ENCODE measurements around the gene PDCL2. TPM values are rescaled to one million over a fixed set of nuclear protein-coding genes. Genes with fewer than 3 reads are reported as not detected.
A peak's percentile ranks its signal among the peaks of the same experiment; 100 is the strongest.
"Not testable (repeated sequence)": the region's sequence is repeated elsewhere in the genome, so short reads cannot be mapped to it uniquely, and the experiment has no call there.

The PDCL2 gene
- polyA plus RNA-seq, 3 donors: not detected

DNA sequence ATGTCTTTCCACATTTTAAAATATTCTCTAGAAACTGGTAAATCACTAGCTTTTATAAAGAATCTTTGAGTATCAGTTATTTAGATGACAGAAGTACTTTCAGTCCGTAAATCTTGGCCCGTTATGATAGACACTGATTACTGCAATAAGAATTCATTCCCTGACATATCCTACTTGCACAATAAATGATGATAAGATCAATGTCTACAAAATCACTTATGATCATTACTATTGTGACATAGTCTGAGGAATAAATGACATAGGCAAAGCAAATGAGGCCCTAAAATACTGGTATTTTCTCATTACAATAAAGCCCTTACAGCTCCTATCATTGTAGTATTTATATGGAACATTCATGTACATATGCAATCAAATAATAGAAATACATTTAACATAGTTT lies 6.6 kb upstream of the PDCL2 start:
- no peak for DNase-seq

DNA sequence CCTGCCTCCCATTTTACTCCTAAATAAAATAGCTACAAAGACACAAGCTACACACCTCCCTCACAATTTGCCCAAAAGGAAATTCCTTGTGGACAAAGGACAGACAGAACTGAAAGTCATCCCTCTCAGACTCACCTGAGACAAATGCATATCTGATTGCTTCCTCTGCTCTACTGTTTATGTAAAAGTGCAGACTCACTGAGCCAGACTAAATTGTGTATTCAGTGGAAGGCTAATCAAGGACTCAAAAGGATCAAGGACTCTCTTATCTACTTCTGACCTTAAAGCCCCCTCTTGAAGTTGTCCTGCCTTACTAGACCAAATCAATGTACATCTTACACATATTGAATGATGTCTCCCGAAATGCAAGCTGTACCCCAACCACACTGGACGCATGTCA lies 3.9 kb downstream of the PDCL2 start:
- DNase-seq: no peak

DNA sequence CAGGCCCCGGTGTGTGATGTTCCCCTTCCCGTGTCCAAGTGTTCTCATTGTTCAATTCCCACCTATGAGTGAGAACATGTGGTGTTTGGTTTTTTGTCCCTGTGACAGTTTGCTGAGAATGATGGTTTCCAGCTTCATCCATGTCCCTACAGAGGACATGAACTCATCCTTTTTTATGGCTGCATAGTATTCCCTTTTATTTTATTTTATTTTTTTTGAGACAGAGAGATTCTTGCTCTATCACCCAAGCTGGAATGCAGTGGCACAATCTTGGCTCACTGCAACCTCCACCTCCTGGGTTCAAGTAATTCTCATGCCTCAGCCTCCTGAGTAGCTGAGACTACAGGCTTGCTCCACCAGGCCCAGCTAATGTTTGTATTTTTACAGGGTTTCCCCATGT lies 9.3 kb downstream of the PDCL2 start:
- not testable (repeated sequence) for DNase-seq

DNA sequence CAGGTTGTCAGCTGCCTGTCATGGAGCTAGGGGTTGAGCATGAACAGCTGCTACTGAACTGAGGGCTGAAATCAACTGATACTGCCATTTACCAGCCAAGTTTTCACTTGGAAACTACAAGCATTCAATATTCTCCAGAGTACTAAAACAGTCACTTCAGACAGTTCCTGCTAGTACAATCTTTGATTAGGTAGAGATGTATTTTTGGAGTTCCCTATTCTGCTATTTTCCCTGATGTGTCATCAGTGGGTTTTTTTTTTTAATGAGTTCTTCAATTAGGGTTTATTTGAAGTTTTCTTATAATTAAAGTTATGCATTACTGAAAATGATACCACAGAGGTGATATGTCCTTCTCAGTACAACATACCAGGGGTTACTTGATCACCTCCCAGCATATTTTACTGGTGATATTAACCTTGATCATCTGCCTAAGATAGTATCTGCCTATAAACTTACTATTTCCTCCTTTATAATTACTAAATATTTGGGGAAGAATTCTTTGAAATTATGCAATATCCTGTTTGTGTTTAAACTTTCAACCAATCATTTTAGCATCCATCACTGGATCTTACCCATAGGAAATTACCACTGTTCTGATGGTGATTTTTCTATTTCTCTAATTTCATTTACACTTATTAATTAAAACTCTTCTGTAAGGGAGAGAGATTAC lies 13.6 kb downstream of the PDCL2 start:
- DNase-seq: no peak

DNA sequence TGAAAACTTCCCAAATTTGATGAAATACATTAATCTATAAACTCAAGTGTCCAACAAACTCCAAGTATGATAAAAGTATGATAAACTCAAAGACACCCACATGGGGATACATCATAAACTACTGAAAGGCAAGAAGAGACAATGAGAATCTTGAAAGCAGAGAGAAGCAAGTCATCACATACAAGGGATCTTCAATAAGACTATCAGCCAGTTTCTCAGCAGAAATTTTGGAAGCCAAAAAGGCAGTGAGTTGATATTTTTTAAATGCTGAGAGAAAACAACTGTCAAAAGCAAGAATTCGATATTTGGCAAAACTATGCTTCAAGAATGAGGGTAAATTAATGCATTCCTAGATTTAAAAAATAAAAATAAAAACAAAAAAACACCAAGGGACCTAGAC lies 16.5 kb downstream of the PDCL2 start:
- no peak for DNase-seq

DNA sequence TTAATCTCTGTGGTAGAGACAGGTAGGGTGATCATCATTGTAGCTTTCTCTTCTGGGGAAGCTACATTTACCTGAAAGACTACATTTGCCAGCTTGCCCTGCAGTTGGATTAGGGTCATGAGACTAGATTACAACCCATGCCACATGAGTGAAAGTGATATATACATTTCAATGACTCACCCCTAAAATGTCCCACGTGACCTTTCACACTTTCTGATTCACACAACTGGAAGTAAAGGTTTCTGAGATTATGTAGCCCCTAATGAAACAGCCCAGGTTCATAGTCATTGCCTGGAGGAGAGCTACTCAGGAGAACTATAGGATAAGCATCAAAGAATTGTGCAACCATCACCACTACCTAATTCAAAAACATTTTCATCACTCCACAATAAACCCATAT lies 17.8 kb downstream of the PDCL2 start:
- DNase-seq: no peak

DNA sequence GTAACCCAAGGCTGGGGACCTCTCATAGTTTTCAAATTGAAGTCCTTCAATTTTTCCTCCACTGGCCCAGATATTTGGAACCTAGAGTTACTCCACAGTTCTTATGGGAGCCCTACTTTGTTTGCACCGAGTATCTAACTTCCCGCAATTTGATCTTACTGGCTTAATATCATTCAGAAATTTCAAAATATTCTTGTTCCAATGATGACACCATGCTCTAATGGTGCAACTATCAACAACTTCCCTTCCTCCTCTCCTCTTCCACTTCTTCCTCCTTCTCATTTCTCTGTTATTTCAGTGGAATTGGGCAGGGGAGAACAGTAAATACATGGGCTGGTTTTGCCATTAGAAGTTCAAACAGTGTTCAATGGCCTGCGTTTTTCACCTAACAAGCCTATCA lies 20.2 kb downstream of the PDCL2 start:
- DNase-seq: no peak

DNA sequence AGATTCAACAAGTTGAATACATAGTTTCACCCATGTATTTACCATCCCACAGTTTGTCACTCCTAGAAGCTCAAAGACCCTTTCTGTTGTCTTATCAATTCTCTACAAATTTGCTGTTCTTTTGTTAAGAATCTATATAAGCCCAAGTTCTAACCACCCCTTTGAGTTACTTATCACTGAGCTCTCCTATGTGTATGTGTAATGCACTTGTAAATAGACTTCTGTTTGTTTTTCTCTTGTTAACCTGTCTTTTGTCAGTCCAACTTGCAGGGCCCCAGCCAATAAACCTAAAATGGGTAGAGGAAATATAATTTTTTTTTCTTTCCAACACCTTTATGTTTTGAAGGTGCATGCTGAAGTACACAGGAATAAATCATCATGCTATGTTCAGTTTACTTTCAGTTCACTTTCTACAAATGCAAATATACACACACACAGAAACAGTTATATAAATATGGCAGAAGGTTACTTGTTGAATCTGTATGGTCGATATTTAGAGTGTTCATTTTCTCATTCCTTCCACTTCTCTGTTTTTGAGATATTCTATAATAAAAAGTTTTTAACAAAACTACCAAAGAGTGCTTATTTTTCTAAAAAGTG lies 23.0 kb downstream of the PDCL2 start:
- DNase-seq: no peak

DNA sequence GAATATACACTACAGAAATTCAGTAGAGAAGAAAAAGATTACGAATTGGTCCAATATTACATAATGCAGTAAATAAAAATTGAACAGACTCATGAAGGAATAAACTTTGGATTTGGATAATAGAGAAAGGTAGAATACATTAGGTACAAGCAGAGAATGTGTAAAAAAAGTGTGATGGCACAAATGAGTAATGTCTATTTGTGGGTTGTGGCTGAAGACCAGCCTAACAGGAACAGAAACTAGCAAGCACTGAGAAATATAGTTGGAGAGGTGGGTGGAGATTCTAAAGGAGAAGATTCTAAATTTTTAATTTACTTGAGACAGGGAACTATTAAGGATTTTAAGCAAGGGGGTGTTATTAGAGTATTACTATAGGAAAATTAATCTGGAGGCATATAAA lies 30.2 kb downstream of the PDCL2 start:
- DNase-seq: no peak

DNA sequence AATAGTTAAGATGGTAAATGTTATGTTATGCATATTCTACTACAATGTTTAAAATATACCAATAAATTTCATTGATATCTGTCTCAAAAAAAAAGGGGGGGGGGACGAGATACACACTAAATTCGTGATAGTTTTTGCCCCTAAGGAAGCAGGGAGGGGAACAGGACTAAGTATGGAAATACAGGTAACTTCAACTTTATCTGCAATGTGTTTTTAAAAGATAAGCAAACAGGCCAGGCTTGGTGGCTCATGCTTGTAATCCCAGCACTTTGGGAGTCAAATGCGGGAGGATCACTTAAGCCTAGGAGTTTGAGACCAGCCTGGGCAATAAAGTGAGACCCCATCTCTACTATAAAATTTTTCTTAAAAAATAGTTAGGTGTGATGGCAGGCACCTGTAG lies 31.9 kb downstream of the PDCL2 start:
- DNase-seq: no peak

DNA sequence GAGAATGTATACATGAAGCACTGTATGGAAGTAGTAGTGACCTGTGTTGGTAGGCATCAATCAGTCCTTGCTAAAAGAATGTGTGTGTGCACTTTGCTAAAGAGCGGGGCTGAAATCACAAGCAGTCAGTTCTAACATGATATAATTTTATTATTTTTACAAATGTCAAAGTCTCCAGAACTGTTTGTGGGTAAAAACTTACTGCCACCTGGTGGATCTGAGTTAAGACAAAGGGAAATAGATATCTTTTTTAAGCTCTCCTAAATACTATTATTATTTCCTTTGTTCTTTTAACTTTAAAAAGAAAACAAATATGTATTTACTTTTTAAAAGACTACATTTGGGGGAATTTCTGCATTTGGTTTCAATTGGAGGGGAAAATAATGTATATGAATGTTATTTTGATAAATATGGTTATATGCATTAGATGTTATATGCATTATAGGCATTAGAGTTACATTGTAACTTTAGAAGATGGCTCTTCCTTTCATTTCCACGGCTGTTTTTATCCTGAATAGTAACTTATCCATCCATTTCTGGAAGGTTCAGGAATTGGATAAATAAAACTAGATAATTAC lies 37.5 kb downstream of the PDCL2 start:
- DNase-seq: peak; percentile 15

DNA sequence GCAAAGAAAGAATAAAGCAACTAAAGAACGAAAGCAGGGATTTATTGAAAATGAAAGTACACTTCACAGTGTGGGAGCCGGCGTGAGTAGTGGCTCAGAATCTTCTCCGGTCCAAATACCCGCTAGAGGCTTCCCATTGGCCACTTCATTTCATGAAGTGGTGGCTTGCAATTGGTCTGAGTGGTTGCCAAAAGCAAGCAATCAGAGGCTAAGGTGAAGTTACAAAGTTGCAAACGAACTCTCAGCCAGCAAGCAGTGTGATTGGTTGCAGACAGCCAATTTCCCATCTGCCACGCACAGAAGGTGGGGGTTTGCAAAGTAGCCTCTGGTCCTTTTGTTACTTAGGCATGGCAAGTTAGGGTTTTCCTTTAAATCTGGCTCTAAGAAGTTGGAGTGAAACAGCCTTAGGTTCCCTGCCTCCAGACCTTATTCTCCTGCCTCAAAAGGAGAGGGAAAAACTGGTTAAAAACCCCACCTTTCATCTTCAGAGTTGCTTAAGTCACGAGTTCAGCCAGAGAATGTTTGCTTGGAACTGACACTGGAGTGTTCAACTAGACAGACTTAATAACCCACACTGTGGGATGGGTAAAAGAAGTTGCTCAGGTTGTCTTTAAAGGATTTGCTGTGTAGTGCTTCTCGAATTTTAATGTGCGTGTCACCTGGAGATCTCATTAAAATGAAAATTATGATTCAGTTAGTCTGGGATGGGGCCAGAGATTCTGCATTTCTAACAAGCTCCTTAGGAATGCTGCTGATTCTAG lies 38.4 kb downstream of the PDCL2 start:
- DNase-seq: no peak

DNA sequence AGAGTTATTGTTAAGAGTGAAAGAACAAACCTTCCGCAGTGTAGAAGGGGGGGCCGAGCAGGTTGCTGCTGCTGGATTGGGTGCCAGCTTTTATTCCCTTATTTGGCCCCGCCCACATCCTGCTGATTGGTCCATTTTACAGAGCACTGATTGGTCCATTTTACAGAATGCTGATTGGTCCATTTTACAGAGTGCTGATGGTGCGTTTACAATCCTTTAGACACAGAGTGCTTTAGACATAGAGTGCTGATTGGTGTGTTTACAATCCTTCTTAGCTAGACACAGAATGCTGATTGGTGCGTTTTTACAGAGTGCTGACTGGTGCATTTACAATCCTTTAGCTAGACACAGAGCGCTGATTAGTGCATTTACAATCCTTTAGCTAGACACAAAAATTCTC lies 40.1 kb downstream of the PDCL2 start:
- DNase-seq: not testable (repeated sequence)

DNA sequence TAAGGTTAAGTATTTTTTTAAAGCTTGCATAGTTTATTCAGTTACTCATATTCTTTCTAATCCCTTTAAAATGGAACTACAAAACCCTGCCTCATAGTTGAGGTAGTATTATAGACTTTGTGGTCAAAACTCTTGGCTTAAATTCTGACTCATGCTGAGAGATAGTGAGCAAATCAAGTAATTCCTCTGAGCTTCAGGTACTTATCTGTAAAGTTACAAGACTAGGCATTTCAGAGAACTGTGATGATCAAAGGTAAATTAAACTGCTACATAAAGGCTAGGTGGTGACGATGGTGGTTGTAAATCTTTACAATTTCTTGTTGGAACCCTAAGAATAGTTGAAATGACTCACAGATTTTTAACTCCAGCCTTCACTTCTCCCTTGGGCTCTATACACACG lies 42.2 kb downstream of the PDCL2 start:
- DNase-seq: no peak

DNA sequence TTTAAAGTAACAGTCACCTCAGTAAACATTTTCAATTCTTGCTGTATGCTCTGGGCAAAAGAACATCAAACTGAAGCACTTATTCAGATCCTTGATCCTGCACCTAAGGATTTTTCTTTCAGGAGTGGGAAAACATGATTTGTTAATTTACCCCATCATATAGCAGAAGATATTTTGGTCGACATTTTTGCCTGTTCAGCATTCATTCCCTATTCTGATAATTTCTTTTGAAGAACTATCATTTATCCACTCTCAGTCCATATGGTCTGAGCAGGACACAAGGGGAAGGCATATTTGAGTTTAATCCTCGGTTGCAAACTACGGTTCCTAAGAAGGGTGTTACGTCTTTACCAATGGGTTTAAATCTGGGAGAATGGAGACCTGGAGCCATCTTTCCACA lies 44.1 kb downstream of the PDCL2 start:
- DNase-seq: no peak

DNA sequence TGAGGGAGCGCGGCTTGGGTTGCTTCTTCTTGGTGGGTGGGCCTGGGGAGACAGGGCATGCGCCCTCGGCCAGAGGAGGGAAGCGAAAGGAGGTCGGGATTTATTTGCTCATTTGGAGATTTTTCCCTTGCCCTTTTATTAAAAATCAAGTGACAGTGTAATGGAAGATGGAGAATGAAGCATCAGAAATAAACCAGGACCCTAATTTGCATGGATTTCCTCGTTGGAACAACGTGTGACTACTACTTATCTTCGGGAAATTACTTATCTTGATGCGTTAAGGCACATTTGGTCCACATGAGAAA lies 44.6 kb downstream of the PDCL2 start:
- DNase-seq: peak; percentile 53

DNA sequence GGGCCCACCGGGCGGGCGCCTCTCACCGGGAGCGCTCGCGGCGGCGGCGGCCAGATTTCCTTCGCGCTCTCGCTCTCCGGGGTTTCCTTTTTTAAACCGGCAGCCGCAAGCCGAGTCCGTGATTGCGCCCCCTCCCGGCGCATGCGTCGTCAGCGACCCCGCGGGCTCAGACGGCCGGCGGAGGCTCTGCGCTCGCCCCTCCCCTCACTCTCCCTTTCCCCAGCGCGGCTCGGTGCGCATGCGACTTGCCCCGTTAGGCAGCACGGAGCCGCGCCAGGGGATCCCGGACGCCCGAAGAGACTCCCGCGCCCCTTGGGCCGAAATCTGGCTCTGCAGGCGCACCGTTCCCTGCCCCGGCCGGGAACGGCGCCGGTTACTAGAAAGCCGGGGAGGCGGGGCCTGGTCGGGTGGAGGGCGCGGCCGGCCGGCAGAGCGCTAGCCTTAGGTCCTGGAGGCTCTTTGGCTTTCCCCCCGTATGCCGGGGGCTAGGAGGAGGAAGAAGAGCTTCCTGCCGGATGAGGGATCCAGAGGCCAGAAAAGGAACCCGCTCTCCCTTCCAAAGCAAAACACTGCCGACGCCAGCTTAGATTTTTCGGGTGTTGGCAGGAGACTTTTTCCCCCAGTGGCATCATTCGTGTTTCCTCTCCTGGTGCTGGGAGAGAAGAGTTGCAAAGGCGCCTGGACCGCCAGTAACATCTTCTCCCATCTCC lies 45.1 kb downstream of the PDCL2 start, which contains the start of gene CLOCK:
Gene CLOCK, minus strand, starts transcription at position 154 of the 710 bp plus-strand sequence. CDS start 64,124 bp downstream, outside the sequence.
- peak; percentile 90 for DNase-seq

DNA sequence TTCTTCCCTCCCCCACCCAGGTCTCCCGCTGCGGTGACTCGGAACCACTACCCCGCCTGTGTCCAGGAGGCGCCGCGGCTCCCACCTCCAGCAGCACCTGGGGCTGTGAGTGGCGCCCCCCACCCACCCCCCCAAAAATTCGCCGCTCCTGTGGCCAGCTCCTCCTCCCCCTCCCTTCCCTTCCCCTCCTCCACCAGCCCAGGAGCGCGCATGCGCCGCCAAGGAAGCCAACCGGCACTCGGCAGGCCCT lies 45.6 kb downstream of the PDCL2 start:
- no peak for DNase-seq

DNA sequence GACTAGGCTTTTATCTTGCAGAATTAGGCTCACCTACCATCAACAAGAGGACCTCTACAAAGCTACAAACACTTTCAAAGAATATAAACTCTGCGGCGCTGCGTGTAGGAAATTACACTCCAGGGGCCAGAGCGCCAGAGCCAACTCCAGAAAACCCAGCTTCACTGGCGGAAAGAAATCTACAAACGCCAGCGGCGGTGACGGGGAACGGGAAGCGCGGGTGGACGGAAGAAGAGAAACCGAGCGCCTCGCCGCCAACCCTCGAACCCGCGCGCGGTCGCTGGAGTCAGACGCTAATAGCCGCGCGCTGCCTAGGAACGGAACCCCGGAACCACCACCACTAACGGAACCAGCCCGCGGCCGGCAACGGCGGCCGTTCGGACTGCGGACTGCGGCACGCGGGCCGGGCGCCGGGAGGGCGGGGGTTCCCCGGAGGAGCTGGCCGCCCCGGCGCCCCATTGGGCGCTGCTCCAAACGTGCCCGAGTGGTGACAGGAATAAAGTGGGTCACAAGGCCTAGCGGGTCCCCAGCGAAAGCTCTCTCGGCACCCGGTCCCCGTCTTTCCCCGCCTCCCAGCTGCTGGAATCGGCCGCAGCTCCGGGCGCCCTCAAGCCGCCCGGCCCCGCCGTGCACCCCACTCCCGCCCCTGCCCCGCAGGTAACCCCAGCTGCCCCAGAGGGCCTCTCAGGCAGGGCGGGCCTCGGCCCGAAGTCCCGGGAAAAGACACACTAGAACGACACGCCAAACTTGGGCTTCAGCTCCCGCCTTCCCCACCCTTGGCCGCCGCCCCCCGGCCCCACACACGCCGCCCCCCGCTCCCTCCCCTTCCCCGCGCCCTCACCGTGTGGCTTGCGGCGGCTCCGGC lies 46.2 kb downstream of the PDCL2 start:
- DNase-seq: peak; percentile 74

DNA sequence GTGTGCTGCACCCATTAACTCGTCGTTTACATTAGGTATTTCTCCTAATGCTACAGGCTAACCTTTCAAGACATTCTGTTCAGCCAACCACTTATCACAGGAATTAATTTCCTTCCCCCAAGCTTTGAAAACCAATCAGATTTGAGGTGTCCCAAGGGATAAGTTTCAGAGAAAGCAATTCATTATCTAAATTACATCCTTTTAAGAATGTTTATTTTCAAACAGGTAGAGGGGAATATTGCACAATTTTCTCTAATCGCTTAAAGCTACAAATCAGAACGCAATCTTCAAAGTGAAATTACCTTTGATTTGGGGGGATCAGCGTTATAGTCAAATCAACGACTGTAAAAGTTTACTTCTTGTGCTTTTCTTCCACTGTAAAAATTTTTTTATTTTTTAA lies 46.9 kb downstream of the PDCL2 start:
- peak; percentile 16 for DNase-seq

DNA sequence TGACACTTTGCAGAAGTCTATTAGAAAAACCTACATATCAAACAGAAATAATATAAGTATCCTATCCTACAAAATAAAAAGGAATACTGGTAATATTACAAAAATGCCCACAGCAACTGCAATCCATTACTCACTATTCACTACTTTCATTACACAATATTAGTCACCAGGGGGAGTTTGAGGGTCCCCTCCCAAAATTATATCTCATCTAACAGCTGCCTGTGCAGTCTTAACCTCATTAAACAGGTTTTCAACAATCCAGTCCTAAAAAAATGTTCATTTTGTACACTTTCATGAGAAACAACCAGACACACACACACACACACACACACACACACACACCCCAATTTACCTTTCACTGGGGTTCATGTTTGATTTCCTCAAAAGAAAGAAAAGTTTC lies 48.2 kb downstream of the PDCL2 start:
- no peak for DNase-seq

DNA sequence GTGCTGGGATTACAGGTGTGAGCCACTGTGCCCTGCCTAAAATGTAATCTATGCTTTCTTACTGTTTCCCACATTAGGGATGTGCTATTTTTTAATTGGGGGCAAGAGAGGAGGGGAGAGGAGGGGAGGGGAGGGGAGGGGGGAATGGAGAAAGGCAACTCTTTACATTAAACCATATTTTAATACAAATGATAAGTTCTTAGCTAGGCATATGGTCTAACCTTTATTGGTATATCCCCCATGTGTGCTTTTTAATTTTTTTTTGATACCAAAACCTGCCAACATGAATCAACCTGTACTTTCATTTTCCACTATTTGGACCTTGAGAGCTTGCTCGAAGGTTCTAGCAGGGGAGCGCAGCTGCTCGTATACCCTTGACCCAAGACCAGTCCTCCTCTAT lies 51.8 kb downstream of the PDCL2 start:
- no peak for DNase-seq

Measured in renal pelvis (tissue), 4 donors.